GM18873 (cell line): ENCODE results near the gene OSBPL6.

ENCODE experiments used
- ATAC-seq: cut with Tn5 transposase; IDR thresholded peaks from one replicate; pipeline ENCODE4 v1.9.1; 2021; ENCODE audit warnings: mild to moderate bottlenecking, moderate library complexity, moderate number of reproducible peaks; ENCODE audit not compliant: unreplicated experiment, low FRiP score

OSBPL6 gene

DNA sequence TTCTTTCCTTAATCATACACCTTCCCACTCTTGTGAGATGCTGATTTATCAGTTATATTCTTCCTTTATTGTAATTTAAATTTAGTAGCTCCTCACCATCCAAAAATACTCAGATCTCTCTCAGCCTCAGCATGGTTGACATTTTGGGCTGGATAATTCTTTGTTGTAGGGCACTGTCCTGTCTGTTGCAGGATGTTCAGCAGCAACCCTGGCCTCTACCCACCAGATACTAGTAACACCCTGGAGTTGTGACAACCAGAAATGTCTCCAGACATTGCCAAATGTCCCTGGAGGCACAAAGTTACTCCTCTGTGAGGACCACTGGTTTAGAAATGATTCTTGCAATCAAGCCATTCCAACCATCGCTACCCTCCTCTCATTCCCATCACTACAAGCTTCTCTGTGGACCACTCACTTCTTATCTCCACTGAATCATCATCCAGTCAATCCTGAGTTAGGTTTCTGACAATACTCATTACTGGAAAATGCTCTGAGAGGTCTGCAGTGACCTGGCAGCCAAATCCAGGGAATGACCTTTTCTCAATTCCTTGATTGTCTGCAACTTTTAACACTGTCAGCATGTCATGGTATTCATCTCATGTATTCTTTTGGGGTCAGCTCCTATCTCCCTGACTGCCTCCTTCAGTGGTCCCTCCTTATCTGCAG is 43.3 kb downstream of the OSBPL6 start:
- no peak for ATAC-seq

GRCh38 chr2:178238154-178238521 is 43.8 kb downstream of the OSBPL6 start:
- ATAC-seq = no peak

- no peak for ATAC-seq
Observed at GRCh38 chr2:178238750-178239149, 44.4 kb downstream of the OSBPL6 start.

DNA sequence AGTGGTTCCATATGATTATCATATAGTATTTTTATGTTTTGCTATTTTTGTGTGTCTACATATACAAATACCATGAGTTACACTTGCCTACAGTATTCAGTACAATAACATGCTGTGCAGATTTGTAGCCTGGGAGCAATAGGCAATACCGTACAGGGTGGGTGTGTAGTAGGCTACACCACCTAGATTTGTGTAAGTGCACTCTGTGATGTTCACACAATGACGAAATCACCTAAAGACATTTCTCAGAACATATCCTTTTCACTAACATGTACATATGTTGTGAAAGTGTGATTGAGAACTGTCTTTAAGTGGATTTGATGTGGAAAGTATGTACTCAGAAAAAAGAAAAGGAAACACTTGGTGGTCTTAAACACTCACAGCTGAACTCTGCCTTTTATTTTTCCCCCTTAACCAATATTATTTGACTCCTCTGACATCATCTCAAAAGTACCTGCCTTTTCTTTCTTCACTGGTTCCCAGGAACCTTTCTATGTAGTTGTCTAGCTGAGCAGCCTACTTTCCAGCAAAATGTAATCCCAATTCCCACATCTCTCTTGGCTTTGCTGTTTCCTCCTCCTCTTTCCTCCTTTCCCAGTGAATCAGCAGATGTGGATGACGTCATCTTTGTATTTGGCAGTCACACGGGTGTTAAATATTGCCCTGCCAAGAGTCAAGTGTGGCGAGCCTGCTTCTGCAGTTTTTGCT is 47.7 kb downstream of the OSBPL6 start:
- ATAC-seq = no peak

DNA sequence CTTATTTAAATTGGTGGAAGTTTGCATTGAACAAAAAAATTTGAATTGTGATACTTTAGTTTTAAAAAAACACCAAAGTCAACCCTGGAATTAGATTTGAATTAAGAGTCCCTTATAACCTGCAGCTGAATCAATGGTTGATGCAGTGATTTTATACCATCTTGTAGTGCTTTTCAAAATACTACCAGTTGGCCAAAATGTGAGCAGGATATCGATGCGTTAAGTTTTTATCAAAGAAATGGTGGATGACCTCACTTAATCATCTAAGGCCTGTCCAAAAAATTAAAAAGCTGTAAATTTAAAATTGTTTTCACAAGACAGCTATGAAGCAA is 48.2 kb downstream of the OSBPL6 start:
- no peak for ATAC-seq

DNA sequence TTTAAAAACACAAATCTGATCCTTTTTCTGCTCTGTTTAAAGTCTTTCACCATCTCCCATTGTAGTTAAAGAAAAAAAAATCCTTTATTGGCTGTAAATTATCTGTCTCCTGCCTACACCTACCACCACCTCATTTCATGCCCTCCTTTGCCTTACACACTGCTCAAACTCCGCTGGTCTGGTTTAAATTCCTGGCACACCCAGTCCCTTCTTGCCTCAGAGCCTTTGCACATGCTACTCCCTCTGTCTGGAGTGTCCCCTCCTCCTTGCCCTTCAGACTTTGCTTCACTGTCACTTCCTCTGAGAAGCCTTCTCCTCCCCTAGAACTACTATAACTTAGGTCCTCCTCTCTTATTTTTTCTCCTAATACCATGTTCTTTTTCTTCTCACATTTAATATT is 49.6 kb downstream of the OSBPL6 start:
- no peak for ATAC-seq

GRCh38 chr2:178244777-178245176 is 50.5 kb downstream of the OSBPL6 start:
- no peak for ATAC-seq

DNA sequence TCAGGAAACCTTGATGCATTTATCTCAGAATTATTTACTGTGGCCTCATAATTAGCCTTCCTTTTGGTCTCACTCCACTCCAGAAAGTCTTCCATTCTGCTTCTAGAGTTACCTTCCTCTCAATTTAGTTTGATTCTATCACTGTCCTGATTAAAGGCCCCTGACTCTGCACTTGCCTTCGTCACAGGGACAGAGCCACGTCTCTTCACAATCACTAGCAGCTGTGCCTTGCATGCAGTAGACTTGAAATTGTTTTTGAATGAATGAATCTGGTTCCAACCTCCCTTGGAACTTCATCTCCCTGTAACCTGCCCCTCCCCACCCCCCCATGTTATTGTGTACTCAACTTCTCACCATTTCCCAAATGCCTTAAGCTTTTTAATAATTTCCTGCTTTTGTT is 52.4 kb downstream of the OSBPL6 start:
- ATAC-seq = no peak

- ATAC-seq = no peak
Observed at GRCh38 chr2:178247250-178247649, 52.9 kb downstream of the OSBPL6 start.

GRCh38 chr2:178250429-178250828 is 56.1 kb downstream of the OSBPL6 start:
- ATAC-seq = no peak

- no peak for ATAC-seq
Observed at GRCh38 chr2:178251151-178251955, 57.0 kb downstream of the OSBPL6 start.

DNA sequence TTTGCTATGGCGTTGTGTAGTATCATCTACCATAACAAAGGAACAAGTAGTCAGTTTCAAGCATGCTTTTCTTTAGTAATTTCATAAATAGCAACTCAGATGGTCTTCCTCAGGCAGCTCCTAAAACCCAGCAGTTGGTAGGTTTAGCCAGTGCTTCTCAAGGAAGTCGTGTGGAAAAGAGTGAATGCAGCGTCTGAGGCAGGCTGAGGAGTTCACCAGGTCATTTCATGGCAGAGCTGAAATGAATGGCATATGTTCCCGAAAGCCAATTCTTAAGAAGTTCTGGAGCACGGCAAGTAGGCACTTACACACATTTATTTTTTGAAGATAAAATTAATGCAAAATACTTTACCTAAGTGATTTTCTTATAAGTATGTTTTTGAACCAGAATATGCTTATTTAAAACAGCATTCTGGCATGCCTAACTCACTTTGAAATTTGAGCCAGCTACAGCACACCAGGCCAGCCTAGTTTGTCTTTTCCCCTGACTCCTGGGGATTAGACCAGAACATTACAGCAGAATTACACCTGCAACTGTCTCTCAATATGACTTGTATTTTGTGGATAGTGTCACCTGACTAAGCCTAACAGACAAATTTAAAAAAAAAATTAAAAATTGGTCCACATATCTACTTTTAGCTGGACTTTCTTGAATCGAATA is 62.2 kb downstream of the OSBPL6 start:
- ATAC-seq = no peak

- ATAC-seq = no peak
Observed at GRCh38 chr2:178257127-178257526, 62.8 kb downstream of the OSBPL6 start.

DNA sequence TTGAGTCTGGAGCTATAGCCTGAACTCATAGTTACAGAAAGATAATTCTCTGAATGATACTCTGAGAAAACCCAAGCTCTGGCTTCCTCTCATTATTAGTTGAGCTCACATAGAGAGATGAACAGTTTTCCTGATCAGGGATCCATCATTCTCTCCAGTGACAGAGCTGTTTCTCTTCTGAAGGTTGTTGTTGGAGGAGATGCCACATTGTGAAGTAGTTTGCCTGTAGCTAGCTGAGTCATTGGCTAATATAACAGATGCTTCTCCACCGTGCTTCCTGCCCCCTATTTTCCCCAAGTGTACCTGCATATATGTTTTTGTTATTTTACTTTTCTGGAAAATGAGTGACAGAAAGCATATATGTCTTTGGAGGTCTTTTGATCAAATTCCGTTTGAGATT is 64.6 kb downstream of the OSBPL6 start:
- no peak for ATAC-seq

- ATAC-seq = no peak
Observed at GRCh38 chr2:178263159-178263860, 69.0 kb downstream of the OSBPL6 start.

GRCh38 chr2:178264211-178264610 is 69.9 kb downstream of the OSBPL6 start:
- ATAC-seq = no peak

DNA sequence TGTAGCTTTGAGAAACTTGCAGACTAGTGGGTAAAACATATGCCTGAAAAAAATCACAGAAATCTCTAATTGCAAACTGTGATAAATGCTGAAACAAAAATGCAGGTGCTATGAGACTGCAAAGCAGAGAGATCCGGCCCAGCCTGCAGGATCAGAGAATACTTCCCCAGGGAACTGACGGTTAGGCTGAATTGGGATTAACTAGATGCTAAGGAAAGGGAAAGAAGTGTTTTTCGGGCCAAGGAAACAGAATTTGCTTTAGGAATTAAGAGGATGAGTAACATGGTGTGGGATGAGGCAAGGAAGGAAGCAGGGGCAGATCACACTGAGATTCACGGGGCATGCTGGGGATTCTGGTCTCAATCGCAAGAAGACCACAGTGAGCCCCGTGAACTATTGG is 71.5 kb downstream of the OSBPL6 start:
- ATAC-seq = no peak

DNA sequence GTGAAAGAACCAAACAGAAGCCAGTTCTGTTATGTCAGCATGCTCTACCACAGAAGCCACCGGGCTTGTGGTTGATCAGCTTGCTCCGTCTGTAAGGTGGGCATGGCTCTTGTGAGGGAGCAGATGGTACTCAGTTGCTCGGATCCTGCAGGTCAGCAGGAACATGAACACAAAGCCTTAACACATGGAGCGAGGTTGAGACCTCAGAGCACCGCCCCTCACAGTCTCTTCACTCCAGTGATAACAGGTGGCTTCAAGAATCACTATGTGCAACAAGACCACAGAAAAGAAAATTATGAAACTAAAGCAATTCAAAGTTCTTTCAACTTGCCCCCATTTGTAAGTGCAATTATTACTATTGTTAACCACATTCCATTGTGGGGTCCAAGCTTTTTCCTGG is 72.1 kb downstream of the OSBPL6 start:
- no peak for ATAC-seq

DNA sequence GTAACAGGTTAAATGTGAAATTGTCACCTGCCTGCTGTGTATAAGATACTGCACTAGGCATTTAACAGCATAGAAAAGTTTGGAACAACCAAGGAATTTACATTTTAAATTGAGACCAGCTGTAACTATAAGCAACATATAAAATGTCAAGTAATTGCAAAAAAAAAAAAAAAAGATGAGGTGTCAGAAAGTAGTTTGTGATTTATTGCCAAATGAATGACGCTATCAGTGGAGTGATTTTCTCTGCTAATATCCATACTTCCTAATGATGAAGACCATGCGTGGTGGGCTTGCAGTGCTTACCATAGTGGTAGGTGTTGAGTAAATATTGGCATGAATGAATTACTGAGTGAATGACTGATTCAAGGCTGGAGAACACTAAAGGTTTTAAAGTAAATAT is 73.3 kb downstream of the OSBPL6 start:
- ATAC-seq = no peak

DNA sequence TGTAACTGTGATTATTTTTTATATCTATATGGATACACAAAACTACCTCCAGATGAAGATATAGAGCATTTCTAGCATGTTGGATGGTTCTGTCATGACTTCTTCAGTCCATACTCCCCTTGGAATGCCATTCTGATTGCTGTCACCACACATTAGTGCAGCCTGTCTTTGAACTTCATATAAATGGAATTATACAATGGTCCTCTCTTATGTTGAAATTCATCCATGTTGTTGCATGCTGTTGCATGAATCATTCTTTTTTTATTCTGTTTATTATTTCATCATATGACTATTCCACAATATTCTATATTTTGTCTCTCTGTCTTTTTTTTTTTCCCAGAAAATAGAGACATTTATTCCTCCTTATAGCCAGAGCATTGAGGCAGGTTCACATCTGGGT is 74.1 kb downstream of the OSBPL6 start:
- ATAC-seq = no peak
